ENCODE data around the gene ST3GAL6. TPM values are rescaled to one million over a fixed set of nuclear protein-coding genes. Genes with fewer than 3 reads are reported as not detected.

Gene ST3GAL6
- total and polyA plus RNA-seq, 2 of the 13 experiments (the other 11 are each of a cell fraction or from before 2014, with no cell fraction given) = 17.5 to 23.2 TPM

GRCh38 chr3:98786364-98787006 lies 23.3 kb downstream of the ST3GAL6 start (continued):
- TF ChIP-seq ZBED4 (CRISPR knock-in tag; IDR thresholded peaks at IDR 0.05; ENCODE audit: borderline replicate concordance) = no peak
- no peak for TF ChIP-seq SP140L (CRISPR knock-in tag; IDR thresholded peaks at IDR 0.05; ENCODE audit: borderline replicate concordance)
- no peak for TF ChIP-seq CREBL2 (CRISPR knock-in tag; IDR thresholded peaks at IDR 0.05; ENCODE audit: borderline replicate concordance)
- no peak for TF ChIP-seq GZF1 (CRISPR knock-in tag; IDR thresholded peaks at IDR 0.05)
- no peak for TF ChIP-seq PHB2 (IDR thresholded peaks at IDR 0.05; ENCODE audit: partially characterized antibody)
- TF ChIP-seq SRSF4 (IDR thresholded peaks at IDR 0.05; ENCODE audit: low read depth, low read length, poor library complexity, severe bottlenecking) = no peak
- TF ChIP-seq STAG1 (CRISPR knock-in tag; IDR thresholded peaks at IDR 0.05) = no peak
- no peak for TF ChIP-seq DRAP1 (CRISPR knock-in tag; IDR thresholded peaks at IDR 0.05)
- TF ChIP-seq CBX2 (IDR thresholded peaks at IDR 0.05; ENCODE audit: low read depth, low read length) = no peak
- TF ChIP-seq CBX2 (CRISPR knock-in tag; IDR thresholded peaks at IDR 0.05; ENCODE audit: low read depth) = no peak
- no peak for TF ChIP-seq NONO (IDR thresholded peaks at IDR 0.05)
- TF ChIP-seq NONO (CRISPR knock-in tag; conservative IDR thresholded peaks at IDR 0.05) = peak; percentile 79
- TF ChIP-seq MTA1 (CRISPR knock-in tag; IDR thresholded peaks at IDR 0.05; ENCODE audit: borderline replicate concordance) = no peak; the same call in 1 of the 2 replicates
- TF ChIP-seq FOXO1 (CRISPR knock-in tag; IDR thresholded peaks at IDR 0.05) = peak; percentile 38; the same call in 1 of the 2 replicates
- TF ChIP-seq HHEX (CRISPR knock-in tag; IDR thresholded peaks at IDR 0.05) = no peak
- TF ChIP-seq ZSCAN30 (CRISPR knock-in tag; IDR thresholded peaks at IDR 0.05) = no peak
- TF ChIP-seq ZNF251 (CRISPR knock-in tag; IDR thresholded peaks at IDR 0.05) = no peak
- TF ChIP-seq ERF (CRISPR knock-in tag; IDR thresholded peaks at IDR 0.05) = no peak
- TF ChIP-seq ZNF773 (CRISPR knock-in tag; IDR thresholded peaks at IDR 0.05; ENCODE audit: borderline replicate concordance) = no peak
- no peak for TF ChIP-seq ZFP62 (CRISPR knock-in tag; IDR thresholded peaks at IDR 0.05)
- no peak for TF ChIP-seq NFE2L2 (IDR thresholded peaks at IDR 0.05; ENCODE audit: low read length)
- TF ChIP-seq ZNF740 (CRISPR knock-in tag; IDR thresholded peaks at IDR 0.05) = no peak; the same call in 1 of the 2 replicates
- no peak for TF ChIP-seq RBFOX2 (IDR thresholded peaks at IDR 0.05; ENCODE audit: low read depth, low read length)
- no peak for TF ChIP-seq ZNF564 (CRISPR knock-in tag; IDR thresholded peaks at IDR 0.05)
- no peak for TF ChIP-seq SYNCRIP (IDR thresholded peaks at IDR 0.05; ENCODE audit: insufficient read depth, low read depth, low read length)
- TF ChIP-seq EP300 (IDR thresholded peaks at IDR 0.05; ENCODE audit: low read depth in 2 of 2, low read length in 2 of 2) = peak in 1 of 2 experiments; percentile 85; a peak in 2 of 4 replicates
- peak; percentile 57; the same call in 1 of the 2 replicates for TF ChIP-seq EP300 (CRISPR knock-in tag; IDR thresholded peaks at IDR 0.05; ENCODE audit: borderline replicate concordance)
- TF ChIP-seq ZNF660 (CRISPR knock-in tag; IDR thresholded peaks at IDR 0.05; ENCODE audit: borderline replicate concordance, low read depth) = no peak
- TF ChIP-seq ZC3H4 (CRISPR knock-in tag; IDR thresholded peaks at IDR 0.05; ENCODE audit: borderline replicate concordance) = no peak
